IPS-15b (cell line): Measurements from ENCODE around the gene KTN1.

Experiments
- H3K27me3 ChIP-seq: one replicate; pipeline ENCODE4 v1.6.1; 2013; ENCODE audit warnings: low read length; ENCODE audit not compliant: control insufficient read depth, insufficient read depth
- H3K36me3 ChIP-seq: one replicate; pipeline ENCODE4 v1.6.1; 2013; ENCODE audit warnings: low read length; ENCODE audit not compliant: control insufficient read depth, insufficient read depth
- H3K4me1 ChIP-seq: one replicate; pipeline ENCODE4 v1.6.1; 2013; ENCODE audit warnings: mild to moderate bottlenecking, low read length; ENCODE audit not compliant: control insufficient read depth, insufficient read depth
- H3K4me3 ChIP-seq: one replicate; pipeline ENCODE4 v1.5.1; 2013; ENCODE audit warnings: low read depth, low read length
- H3K9ac ChIP-seq: one replicate; pipeline ENCODE4 v1.6.1; 2013; ENCODE audit warnings: low read depth, mild to moderate bottlenecking, low read length
- H3K9me3 ChIP-seq: one replicate; pipeline ENCODE4 v1.6.1; 2013; ENCODE audit warnings: mild to moderate bottlenecking, low read length; ENCODE audit not compliant: control insufficient read depth, insufficient read depth

Gene KTN1, protein sequence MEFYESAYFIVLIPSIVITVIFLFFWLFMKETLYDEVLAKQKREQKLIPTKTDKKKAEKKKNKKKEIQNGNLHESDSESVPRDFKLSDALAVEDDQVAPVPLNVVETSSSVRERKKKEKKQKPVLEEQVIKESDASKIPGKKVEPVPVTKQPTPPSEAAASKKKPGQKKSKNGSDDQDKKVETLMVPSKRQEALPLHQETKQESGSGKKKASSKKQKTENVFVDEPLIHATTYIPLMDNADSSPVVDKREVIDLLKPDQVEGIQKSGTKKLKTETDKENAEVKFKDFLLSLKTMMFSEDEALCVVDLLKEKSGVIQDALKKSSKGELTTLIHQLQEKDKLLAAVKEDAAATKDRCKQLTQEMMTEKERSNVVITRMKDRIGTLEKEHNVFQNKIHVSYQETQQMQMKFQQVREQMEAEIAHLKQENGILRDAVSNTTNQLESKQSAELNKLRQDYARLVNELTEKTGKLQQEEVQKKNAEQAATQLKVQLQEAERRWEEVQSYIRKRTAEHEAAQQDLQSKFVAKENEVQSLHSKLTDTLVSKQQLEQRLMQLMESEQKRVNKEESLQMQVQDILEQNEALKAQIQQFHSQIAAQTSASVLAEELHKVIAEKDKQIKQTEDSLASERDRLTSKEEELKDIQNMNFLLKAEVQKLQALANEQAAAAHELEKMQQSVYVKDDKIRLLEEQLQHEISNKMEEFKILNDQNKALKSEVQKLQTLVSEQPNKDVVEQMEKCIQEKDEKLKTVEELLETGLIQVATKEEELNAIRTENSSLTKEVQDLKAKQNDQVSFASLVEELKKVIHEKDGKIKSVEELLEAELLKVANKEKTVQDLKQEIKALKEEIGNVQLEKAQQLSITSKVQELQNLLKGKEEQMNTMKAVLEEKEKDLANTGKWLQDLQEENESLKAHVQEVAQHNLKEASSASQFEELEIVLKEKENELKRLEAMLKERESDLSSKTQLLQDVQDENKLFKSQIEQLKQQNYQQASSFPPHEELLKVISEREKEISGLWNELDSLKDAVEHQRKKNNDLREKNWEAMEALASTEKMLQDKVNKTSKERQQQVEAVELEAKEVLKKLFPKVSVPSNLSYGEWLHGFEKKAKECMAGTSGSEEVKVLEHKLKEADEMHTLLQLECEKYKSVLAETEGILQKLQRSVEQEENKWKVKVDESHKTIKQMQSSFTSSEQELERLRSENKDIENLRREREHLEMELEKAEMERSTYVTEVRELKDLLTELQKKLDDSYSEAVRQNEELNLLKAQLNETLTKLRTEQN (N-terminal part only)

DNA sequence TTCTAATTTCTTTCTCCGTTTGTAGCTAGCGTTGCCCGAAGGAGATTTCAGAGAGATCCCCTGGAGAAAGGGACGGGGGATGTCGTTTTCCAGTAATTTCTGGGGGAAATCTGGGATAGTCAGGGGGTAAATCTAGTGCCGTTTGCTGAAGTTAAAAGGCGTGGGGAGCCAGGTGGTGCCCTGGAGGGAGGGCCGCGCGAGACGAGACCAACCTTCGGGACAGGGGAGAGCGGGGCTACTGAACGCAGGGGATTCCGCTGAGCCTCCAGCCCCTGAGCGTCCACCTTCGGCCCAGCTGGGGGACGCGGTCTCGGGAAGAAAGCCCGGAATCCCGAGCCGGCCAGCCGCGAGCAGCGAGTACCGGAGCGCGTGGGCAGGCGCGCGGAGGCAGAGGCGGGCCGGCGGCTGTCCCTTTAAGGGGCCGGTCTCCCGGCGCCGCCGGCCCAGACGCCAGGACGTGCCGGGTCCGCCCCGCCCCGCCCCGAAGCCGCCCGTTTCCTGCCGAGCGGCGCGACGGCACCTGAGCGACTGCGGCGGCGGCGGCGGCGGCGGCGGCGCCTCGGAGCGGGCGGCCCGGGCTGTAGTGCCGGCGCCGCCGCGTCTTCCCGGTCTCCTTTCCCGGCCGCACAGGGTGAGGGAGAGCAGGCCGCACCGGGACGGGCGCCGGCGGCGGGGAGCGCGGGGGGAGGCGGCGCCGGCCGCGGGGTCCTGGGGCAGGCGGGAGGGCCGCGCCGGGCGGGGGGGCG is at the start of gene KTN1:
Gene KTN1, plus strand, starts transcription at position 484 of the 746 bp plus-strand sequence. CDS start 31,842 bp downstream, outside the sequence.
- Histone ChIP-seq H3K9ac (peak within 1 kb of the TSS; percentile 94), H3K4me3 (peak within 1 kb of the TSS; percentile 91), H3K27me3 (no peaks in the 10 kb centered on the region), H3K9me3 (no peaks in the 10 kb centered on the region), H3K36me3 (no peaks in the 10 kb centered on the region), H3K4me1 (peaks cover 16% of the 10 kb centered on the region)

DNA sequence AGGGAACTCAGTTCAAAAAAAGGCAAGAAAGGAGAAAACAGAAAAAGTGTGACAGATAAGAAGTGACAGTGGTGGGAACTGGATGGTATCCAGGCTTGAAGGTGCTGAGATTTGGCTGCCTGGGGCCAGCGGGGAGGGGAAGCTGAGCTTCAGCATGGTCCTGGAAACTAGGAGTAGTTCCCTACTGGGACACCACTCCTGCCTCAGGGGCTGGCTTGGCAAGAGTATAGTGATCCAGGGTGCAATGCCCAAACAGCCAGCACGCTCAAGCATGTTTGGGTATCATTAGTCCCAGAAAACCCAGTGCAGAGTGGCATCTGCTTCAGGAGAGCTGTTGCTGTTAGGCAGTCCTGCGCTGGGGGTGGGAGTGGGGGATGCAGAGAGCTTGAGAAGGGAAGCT is 49.5 kb upstream of the KTN1 start:
- H3K9me3 ChIP-seq = no peaks in the 10 kb centered on the region
- no peak overlapping the region for H3K4me3 ChIP-seq
- no peaks in the 10 kb centered on the region for H3K36me3 ChIP-seq
- H3K9ac ChIP-seq = no peak overlapping the region
- no peaks in the 10 kb centered on the region for H3K27me3 ChIP-seq
- H3K4me1 ChIP-seq = no peaks in the 10 kb centered on the region

DNA sequence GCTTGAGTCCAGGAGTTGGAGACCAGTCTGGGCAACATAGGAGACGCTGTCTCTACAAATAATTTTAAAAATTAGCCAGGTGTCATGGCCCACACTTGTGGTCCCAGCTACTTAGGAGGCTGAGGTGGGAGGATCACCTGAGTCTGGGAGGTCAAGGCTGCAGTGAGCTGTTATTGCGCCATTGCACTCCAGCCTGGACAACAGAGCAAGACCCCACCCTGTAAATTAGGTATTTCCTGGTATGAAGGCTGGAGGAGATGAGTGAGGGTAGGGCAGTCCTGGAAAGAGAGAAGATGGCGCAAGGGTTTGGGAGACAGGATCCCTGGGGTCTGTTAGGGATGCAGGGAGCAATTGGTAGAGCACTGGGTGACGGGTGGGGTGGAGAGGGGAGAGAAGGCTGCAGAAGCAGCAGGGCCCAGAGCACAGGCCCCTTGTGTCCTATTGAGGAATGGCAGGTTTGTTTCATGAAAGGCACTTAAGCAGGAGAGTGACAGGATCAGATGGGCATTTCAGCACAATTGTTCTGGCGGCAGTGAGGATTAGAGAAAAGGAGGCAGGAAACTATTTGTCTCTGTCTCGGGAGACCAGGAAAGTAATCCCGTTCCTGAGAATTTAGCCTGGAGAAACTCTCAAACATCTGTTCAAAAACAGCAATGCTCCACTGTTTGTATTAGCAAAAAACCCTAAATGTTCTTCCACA is 47.2 kb upstream of the KTN1 start:
- Histone ChIP-seq H3K4me3 (no peak overlapping the region), H3K4me1 (no peaks in the 10 kb centered on the region), H3K9me3 (no peaks in the 10 kb centered on the region), H3K9ac (no peak overlapping the region), H3K36me3 (no peaks in the 10 kb centered on the region), H3K27me3 (no peaks in the 10 kb centered on the region)

DNA sequence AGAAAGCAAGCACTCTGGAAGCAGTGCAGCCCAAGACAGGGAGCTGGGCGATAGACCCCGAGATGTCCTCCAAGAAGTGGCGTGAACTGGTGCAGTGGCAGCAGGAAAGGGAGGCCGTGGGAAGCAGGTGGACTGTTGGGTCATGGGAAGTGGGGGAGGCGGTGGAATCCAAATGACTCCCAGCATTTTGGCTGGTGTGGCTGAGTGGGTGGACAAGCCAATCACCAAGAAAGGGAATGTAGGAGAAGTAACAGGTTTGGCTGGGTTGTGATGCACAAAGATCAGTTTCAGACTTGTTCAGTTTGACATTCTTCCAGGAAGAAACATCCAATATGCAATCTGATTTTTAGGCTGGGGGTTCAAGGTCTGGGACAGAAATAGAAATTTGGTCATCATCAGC is 46.0 kb upstream of the KTN1 start:
- Histone ChIP-seq H3K4me1 (no peaks in the 10 kb centered on the region), H3K4me3 (no peak overlapping the region), H3K27me3 (no peaks in the 10 kb centered on the region), H3K9ac (no peak overlapping the region), H3K36me3 (no peaks in the 10 kb centered on the region), H3K9me3 (no peaks in the 10 kb centered on the region)

DNA sequence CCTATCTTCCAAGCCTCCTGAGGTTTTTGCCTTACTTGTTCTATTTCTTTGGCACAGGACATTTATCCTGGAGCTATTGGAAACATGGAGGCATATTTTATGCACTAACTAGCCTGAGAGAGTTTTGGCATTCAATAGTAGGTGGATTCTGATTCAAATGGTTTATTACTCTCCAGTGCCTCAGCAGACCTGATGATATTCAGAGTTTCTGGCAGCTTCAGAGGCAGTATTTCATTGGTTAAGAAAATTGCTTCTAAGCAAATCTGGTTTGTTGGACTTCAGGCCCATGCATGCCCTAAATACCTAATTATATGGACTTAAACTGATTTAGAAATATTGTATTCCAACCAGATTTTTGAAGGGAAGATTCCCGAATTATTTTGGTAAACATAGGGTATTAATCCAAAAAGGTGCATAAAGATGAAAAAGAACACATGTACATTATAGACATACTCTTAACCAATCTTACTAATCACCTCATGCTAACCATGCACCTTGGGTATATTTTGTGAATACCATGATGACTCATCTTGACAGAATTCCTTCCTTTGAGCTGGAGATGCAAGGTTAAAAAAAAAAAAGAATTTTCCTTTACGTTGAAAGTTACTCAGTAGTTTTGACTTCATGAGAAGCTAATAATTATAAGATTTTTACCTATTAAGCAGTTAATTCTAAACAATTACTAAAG is 44.3 kb upstream of the KTN1 start:
- Histone ChIP-seq H3K36me3 (no peaks in the 10 kb centered on the region), H3K27me3 (no peaks in the 10 kb centered on the region), H3K4me1 (no peaks in the 10 kb centered on the region)

DNA sequence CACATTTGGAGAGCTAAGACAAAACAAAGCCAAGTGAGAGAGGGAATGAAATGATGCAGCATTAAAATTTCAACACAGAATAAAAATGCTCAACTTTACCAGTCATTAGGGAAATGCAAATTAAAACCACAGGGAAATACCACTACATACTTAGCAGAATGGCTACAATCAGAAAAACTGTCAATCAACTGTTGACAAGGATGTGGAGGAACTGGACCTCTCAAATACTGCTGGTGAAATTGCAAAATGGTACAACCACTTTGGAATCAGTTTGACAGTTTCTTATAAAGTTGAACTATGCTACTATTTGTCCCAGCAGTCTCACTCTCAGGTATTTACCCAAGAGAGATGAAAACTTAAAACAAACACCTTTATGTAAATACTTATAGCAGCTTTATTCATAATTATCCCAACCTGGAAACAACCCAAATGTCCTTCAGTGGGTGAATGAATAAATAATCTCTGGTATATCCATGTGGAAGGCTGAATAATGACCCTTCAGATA is 43.8 kb upstream of the KTN1 start:
- H3K27me3 ChIP-seq = no peaks in the 10 kb centered on the region
- no peaks in the 10 kb centered on the region for H3K9me3 ChIP-seq
- no peak overlapping the region for H3K9ac ChIP-seq
- H3K36me3 ChIP-seq = no peaks in the 10 kb centered on the region
- H3K4me1 ChIP-seq = no peaks in the 10 kb centered on the region
- H3K4me3 ChIP-seq = no peak overlapping the region

More for the DNA sequence above, 44.3 kb upstream of the KTN1 start:
- no peaks in the 10 kb centered on the region for H3K9me3 ChIP-seq
- no peak overlapping the region for H3K9ac ChIP-seq
- H3K4me3 ChIP-seq = no peak overlapping the region

DNA sequence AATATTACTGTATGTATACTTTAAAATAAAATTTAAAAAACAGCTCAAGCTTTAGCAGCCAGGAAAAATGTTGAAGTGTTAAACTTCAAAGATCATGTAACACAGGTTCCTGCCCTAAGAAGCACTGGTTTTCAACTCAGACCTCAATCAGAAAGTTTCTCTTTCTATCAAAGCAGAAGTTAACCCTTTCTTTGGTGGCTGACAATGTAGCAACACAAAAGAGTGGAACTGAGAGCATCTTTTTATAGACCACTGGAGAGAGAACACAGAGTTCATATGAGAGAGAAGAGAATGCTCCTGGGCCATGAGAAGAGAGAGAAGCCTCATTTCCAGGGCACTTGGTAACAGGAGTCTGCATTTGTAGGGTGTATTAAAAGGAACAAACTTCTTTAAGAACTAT is 42.2 kb upstream of the KTN1 start:
- Histone ChIP-seq H3K4me3 (no peak overlapping the region), H3K27me3 (no peaks in the 10 kb centered on the region), H3K36me3 (no peaks in the 10 kb centered on the region), H3K9me3 (no peaks in the 10 kb centered on the region), H3K4me1 (no peaks in the 10 kb centered on the region), H3K9ac (no peak overlapping the region)

DNA sequence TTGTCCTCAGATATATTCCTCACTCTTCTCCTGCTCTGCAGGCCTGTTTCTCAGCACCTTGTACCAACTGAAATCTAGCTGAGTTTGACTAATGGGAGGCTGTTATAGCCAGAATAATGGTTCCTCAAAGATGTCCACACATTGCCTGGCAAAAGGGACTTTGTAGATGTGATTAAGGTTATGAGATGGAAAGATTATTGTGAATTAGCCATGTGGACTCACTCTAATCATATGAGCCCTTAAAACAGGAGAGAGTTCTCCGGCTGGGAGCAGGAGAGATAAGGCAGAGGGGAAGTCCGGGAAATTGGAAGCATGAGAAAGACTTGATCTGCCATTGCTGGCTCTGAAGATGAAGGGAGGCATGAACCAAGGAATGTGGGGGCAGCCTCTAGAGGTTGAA is 40.0 kb upstream of the KTN1 start:
- H3K27me3 ChIP-seq = no peaks in the 10 kb centered on the region
- no peaks in the 10 kb centered on the region for H3K4me1 ChIP-seq
- H3K9ac ChIP-seq = no peak overlapping the region
- H3K9me3 ChIP-seq = no peaks in the 10 kb centered on the region
- no peak overlapping the region for H3K4me3 ChIP-seq
- H3K36me3 ChIP-seq = no peaks in the 10 kb centered on the region

DNA sequence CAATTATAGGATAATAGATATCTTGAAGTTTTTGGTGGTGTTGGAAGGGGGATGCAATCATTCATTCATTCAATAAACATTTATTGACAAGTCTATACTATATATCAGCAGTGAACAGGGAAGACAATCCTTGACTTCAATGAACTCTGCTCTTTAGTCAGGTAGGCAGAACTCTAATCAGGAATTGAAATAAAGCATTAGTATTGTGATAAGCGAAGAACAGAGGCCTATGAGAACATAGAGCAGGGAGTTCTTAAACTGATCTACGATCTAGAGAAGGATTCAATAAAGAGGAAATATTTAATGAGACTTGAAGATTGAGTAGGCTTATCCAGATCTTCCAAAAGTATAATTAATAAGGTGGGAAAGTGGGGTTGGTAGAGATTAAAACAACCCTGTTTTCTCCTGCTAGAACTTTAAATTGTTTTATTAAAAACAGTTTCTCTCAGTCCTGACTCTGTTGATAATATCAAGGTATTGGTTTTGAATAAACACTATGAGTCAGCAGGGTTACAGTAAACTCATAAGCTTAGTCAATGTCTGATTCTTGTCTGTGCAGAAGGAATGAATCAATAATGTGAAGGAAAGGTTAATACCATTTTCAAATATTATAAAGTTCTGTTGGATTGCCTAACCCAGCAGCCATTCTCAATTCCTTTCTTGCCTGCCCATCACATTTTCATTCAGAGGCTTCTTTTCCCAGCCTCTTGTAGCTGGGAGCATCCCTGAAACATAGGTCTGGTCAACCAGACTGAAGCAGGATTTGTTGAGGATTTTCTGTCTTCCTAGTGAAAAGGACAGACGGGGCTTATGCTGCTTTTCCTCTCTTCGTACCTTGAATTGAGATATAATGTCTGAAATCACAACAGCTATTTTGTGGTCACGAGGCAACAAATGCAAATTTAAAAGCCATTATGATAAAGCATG is 38.9 kb upstream of the KTN1 start:
- H3K9me3 ChIP-seq = no peaks in the 10 kb centered on the region
- no peaks in the 10 kb centered on the region for H3K4me1 ChIP-seq
- no peaks in the 10 kb centered on the region for H3K27me3 ChIP-seq
- no peak overlapping the region for H3K9ac ChIP-seq
- no peak overlapping the region for H3K4me3 ChIP-seq
- no peaks in the 10 kb centered on the region for H3K36me3 ChIP-seq
